ENCODE measurements around the gene KCNQ5. TPM values are rescaled to one million over a fixed set of nuclear protein-coding genes. Genes with fewer than 3 reads are reported as not detected.

The KCNQ5 gene
- total RNA-seq, 3 donors from 2014 or later (not counting 1 experiment from before 2014, with no cell fraction given), result 8.2 to 9.7 (median 8.7) TPM

DNA sequence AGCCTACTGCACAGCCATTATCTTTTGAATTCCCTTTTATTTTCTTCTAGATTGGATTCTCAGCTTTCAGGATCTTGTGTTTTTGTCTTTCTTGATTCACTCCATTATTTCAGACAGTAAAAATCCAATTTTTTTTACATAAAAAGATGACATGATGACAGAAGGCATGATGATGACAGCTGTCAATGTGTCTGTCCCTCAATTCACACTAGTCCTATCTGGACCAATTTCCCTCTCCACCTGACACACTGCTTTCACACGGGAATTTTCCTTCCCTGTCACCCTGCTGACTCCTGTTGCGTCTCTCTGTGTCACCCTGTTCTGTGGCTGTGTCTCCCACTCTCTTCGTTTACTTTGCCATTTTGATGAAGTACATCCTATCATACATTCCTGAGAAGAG is 529.9 kb downstream of the KCNQ5 start:
- Histone ChIP-seq H3K36me3 (ENCODE audit: control insufficient read depth, insufficient read depth, low read length) (no peaks in the 10 kb centered on the region), H3K27ac (ENCODE audit: low read length) (no peak overlapping the region), H3K4me1 (ENCODE audit: control insufficient read depth, insufficient read depth, low read length) (no peaks in the 10 kb centered on the region), H3K9me3 (ENCODE audit: control insufficient read depth, insufficient read depth, low read length) (no peaks in the 10 kb centered on the region), H3K4me3 (ENCODE audit: low read length) (no peak overlapping the region), H3K27me3 (ENCODE audit: control insufficient read depth, insufficient read depth, low read length) (no peaks in the 10 kb centered on the region)
- WGBS (ENCODE audit: insufficient coverage), result 85% methylated on average over 2 of the region's 3 CpGs
- no peaks in the 10 kb centered on the region for H3K36me3 Mint-ChIP-seq
- H3K4me3 Mint-ChIP-seq, result no peak overlapping the region
- H3K9me3 Mint-ChIP-seq, result no peaks in the 10 kb centered on the region
- ATAC-seq (no peak), DNase-seq (no peak)
- intact Hi-C loops (cut with micrococcal nuclease), result no loop called here
- no peaks in the 10 kb centered on the region for H3K27me3 Mint-ChIP-seq (ENCODE audit: low read depth in 2 of 2)
- H3K27ac Mint-ChIP-seq, result no peak overlapping the region
- H3K4me1 Mint-ChIP-seq, result no peaks in the 10 kb centered on the region
- TF ChIP-seq, protein P1, sequence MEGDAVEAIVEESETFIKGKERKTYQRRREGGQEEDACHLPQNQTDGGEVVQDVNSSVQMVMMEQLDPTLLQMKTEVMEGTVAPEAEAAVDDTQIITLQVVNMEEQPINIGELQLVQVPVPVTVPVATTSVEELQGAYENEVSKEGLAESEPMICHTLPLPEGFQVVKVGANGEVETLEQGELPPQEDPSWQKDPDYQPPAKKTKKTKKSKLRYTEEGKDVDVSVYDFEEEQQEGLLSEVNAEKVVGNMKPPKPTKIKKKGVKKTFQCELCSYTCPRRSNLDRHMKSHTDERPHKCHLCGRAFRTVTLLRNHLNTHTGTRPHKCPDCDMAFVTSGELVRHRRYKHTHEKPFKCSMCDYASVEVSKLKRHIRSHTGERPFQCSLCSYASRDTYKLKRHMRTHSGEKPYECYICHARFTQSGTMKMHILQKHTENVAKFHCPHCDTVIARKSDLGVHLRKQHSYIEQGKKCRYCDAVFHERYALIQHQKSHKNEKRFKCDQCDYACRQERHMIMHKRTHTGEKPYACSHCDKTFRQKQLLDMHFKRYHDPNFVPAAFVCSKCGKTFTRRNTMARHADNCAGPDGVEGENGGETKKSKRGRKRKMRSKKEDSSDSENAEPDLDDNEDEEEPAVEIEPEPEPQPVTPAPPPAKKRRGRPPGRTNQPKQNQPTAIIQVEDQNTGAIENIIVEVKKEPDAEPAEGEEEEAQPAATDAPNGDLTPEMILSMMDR (IDR thresholded peaks at IDR 0.05), result no peak

- no peaks in the 10 kb centered on the region for H3K27me3 ChIP-seq (ENCODE audit: control insufficient read depth, insufficient read depth, low read length)
- Mint-ChIP-seq H3K27ac (no peak overlapping the region), H3K36me3 (no peaks in the 10 kb centered on the region), H3K4me1 (no peaks in the 10 kb centered on the region), H3K9me3 (no peaks in the 10 kb centered on the region), H3K4me3 (no peak overlapping the region), H3K27me3 (ENCODE audit: low read depth in 2 of 2) (no peaks in the 10 kb centered on the region)
- intact Hi-C loops (cut with micrococcal nuclease), result no loop called here
- ATAC-seq (no peak), DNase-seq (no peak)
- H3K9me3 ChIP-seq (ENCODE audit: control insufficient read depth, insufficient read depth, low read length), result no peaks in the 10 kb centered on the region
- H3K27ac ChIP-seq (ENCODE audit: low read length), result no peak overlapping the region
- no CpG with 5 or more reads among the region's 2 CpGs for whole genome bisulfite sequencing (ENCODE audit: insufficient coverage)
- H3K4me3 ChIP-seq (ENCODE audit: low read length), result no peak overlapping the region
- no peaks in the 10 kb centered on the region for H3K4me1 ChIP-seq (ENCODE audit: control insufficient read depth, insufficient read depth, low read length)
- TF ChIP-seq, protein P1 (IDR thresholded peaks at IDR 0.05), result no peak
- H3K36me3 ChIP-seq (ENCODE audit: control insufficient read depth, insufficient read depth, low read length), result no peaks in the 10 kb centered on the region
These were observed 530.7 kb downstream of the KCNQ5 start for GRCh38 chr6:73152556-73152955.

- H3K36me3 Mint-ChIP-seq, result no peaks in the 10 kb centered on the region
- Histone ChIP-seq H3K4me1 (ENCODE audit: control insufficient read depth, insufficient read depth, low read length) (no peaks in the 10 kb centered on the region), H3K27ac (ENCODE audit: low read length) (no peak overlapping the region), H3K4me3 (ENCODE audit: low read length) (no peak overlapping the region), H3K36me3 (ENCODE audit: control insufficient read depth, insufficient read depth, low read length) (no peaks in the 10 kb centered on the region), H3K9me3 (ENCODE audit: control insufficient read depth, insufficient read depth, low read length) (no peaks in the 10 kb centered on the region), H3K27me3 (ENCODE audit: control insufficient read depth, insufficient read depth, low read length) (no peaks in the 10 kb centered on the region)
- WGBS (ENCODE audit: insufficient coverage), result 50% methylated on average over 2 of the region's 2 CpGs
- no peaks in the 10 kb centered on the region for H3K4me1 Mint-ChIP-seq
- H3K9me3 Mint-ChIP-seq, result no peaks in the 10 kb centered on the region
- no peak overlapping the region for H3K27ac Mint-ChIP-seq
- no peak overlapping the region for H3K4me3 Mint-ChIP-seq
- TF ChIP-seq, protein P1 (IDR thresholded peaks at IDR 0.05), result no peak
- no peaks in the 10 kb centered on the region for H3K27me3 Mint-ChIP-seq (ENCODE audit: low read depth in 2 of 2)
- intact Hi-C loops (cut with micrococcal nuclease), result no loop called here
- ATAC-seq (no peak), DNase-seq (no peak)
These were observed 531.3 kb downstream of the KCNQ5 start for GRCh38 chr6:73152966-73153757.
